AG04449 (cell line): ENCODE data around the gene GNB2.
A peak's percentile ranks its signal among the peaks of the same experiment; 100 is the strongest.

Experiments used
- CTCF ChIA-PET: fragments of 350-600 bp; formaldehyde crosslinking; extraction: SDS; loops from one replicate; lab custom pipeline; 2021; ENCODE audit warnings: antibody characterized with exemption; lab: Yijun Ruan, JAX
- POLR2A ChIA-PET: fragments of 400-600, 350-600 bp; formaldehyde crosslinking; extraction: SDS; loops from one replicate; lab custom pipeline; 2020; ENCODE audit warnings: antibody characterized with exemption, inconsistent platforms; lab: Yijun Ruan, JAX
- DNase-seq: peaks from one replicate; pipeline ENCODE4 v3.0.0-alpha.2; 2010; ENCODE audit warnings: low read depth, low spot score
- H3K4me3 ChIP-seq: 2 replicates; pipeline ENCODE4 v1.5.1; 2011; ENCODE audit warnings: low read depth, mild to moderate bottlenecking, control low read depth, low read length
- CTCF ChIP-seq: IDR thresholded peaks from one replicate; pipeline ENCODE4 v1.5.1; 2011; ENCODE audit warnings: mild to moderate bottlenecking, moderate library complexity, low read length, control low read depth, inconsistent platforms; ENCODE audit not compliant: insufficient read depth; ENCODE audit errors: missing control alignments

The GNB2 gene

DNA sequence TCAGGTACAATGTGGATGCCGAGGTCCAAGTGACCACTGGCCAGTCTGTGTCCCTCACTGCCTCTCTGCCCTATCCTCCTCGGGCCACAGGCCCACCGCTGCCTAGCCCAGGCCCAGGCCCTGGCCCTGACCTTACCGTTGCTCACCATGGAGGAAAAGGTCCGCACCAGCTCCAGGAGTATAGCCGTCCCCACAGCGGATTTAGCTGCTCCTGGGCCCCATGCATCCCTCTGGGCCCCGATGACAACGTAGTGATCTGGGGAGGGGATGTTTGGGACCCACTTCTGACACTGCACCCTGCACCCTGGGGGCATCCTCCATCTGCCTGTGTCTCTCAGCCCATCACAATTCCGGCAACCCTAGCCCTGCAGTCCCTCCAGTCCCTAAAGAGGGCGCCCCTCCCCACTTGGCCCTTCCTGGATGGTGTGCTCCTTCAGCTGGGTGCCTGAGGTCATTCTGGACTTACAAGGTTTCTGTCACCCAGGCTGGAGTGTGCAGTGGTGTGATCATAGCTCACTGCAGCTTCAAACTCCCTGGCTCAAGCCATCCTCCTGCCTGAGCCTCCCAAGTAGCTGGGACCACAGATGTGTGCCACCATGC, 44.3 kb upstream of the GNB2 start:
- POLR2A ChIA-PET: no interaction called here
- no peak for DNase-seq
- CTCF ChIA-PET: interaction anchor here (0.6 to 2.3 kb wide), 6 partner anchors 9 to 147 kb away, joined by 3 to 7 read pairs (median 5); no protein-coding TSS in a partner anchor

DNA sequence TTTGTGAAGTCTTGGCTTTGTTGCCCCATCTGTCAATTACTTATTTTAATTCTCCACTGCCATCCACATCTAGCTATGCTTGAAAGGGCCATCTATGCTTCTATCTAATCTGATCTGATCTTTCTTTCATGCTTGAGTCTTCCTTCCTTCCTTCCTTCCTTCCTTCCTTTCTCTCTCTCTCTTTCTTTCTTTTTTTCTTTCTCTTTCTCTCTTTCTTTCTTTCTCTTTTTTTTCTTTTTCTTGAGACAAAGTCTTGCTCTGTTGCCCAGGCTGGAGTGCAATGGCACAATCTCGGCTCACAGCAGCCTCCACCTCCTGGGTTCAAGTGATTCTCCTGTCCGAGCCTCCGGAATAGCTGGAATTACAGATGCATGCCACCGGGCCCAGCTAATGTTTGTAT, 43.5 kb upstream of the GNB2 start:
- no peak for TF ChIP-seq CTCF
- POLR2A ChIA-PET: no interaction called here
- CTCF ChIA-PET: interaction anchor here (0.8 to 2.3 kb wide), 5 partner anchors 10 to 148 kb away, joined by 3 to 7 read pairs (median 7); no protein-coding TSS in a partner anchor
- DNase-seq: no peak
- no peak overlapping the region for H3K4me3 ChIP-seq

More for the DNA sequence above, 44.3 kb upstream of the GNB2 start:
- H3K4me3 ChIP-seq: no peak overlapping the region
- TF ChIP-seq CTCF: peak; percentile 39

DNA sequence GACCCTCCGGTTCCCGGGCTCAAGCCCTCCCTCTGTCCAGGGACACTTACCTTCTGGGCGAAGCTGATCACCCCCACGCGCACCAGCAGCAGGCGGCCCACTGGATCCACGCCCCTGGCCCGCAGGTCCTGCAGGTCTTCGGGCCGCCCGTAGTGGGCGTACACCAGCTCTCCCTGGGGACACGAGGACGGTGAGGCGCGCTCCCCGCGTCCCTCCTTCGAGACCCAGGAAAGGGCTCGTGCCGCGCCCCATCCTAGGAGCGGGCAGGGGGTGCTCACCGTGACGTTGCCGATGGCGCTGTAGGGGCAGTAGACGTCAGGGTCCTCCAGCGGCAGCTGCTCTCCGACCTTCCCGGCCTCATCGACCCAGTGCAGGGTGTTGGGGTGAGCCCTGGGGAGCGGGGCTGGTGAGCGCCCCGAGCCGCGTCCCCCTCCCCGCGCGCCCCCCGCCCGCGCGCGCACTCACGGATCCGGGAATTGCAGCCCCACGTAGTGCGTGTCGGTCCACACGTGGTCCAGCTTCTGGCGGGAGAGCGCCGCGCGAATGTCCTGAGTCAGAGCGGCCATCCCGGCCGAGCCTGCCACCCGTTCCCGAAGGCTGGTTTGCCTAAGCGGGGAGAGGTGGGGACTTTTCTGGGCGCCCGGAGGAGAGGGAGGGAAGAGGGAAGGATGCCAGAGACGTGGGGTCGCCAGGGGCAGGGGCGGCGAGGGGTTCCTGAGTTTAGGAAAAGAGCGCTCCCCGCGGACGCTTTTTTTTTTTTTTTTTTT, 40.4 kb upstream of the GNB2 start:
- ChIA-PET POLR2A (interaction anchor here (0.6 to 0.8 kb wide), 2 partner anchors 15 to 30 kb away, joined by 3 read pairs; no protein-coding TSS in a partner anchor), CTCF (interaction anchor here (0.9 to 1.4 kb wide), 11 partner anchors 13 to 164 kb away, joined by 3 to 8 read pairs (median 3); partner anchors contain the start of genes FBXO24 and GNB2)
- H3K4me3 ChIP-seq: peak overlapping the region; percentile 53
- TF ChIP-seq CTCF: peak; percentile 45
- no peak for DNase-seq

DNA sequence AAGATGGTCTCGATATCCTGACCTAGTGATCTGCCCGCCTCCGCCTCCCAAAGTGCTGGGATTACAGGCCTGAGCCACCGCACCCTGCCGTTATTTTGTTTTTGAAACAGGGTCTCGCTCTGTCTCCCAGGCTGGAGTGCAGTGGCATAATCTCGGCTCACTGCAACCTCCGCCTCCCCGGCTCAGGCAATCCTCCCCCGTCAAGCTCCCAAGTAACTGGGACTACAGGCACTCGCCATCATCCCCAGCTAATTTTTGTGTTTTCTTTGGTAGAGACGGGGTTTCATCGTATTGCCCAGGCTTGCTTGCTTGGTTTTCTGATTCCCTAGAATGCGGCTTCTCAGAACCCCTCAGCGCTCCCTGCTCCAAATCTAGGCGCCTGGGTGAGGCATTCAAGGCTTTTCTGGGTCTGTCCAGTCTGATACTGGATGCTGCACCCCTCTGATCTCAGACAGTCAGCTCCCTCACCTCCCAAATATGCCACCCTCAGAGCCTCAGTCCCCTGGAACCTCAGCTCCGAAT, 33.5 kb upstream of the GNB2 start:
- no peak for TF ChIP-seq CTCF
- CTCF ChIA-PET: no interaction called here

GRCh38 chr7:100640517-100641440, 32.8 kb upstream of the GNB2 start:
- ChIA-PET CTCF (no interaction called here), POLR2A (no interaction called here)
- DNase-seq: no peak
- H3K4me3 ChIP-seq: no peak overlapping the region
- TF ChIP-seq CTCF: no peak

More for the DNA sequence above, 33.5 kb upstream of the GNB2 start:
- no peak overlapping the region for H3K4me3 ChIP-seq
- POLR2A ChIA-PET: no interaction called here
- DNase-seq: no peak
